ENCODE data around the gene CDH26.

CDH26 gene

DNA sequence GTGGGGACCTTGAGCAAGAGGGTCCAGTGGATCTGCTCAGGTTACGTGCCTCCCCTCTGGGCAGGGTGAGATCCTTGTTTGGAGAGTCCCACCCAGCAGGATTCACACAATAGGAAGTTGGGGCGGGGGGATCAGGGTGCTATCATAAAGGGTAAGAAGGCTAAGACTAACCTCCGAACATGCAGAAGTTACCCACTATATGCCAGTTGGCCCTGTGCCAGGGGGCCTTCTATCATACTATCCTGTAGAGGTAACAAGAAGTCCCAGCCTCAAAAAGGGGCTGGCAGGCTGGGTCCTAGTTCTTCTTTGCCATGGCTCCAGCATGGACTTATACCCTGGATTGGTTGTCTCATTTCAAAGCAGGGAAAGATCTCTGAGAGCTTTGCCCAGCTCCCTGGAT, 94.1 kb downstream of the CDH26 start:
- Histone ChIP-seq H3K79me2 (ENCODE audit: insufficient read depth, low read length) (peaks cover 31% of the 10 kb centered on the region), H3K9me3 (ENCODE audit: insufficient read depth, low read length, severe bottlenecking) (no peaks in the 10 kb centered on the region), H3K27me3 (ENCODE audit: insufficient read depth, low read length, poor library complexity) (no peaks in the 10 kb centered on the region), H3K4me2 (ENCODE audit: insufficient read depth, low read length) (no peak overlapping the region), H3K36me3 (ENCODE audit: insufficient read depth, low read length) (no peaks in the 10 kb centered on the region), H2AFZ (ENCODE audit: low read depth, low read length) (no peak overlapping the region), H3K4me3 (ENCODE audit: low read depth in 1 of 2, low read length in 2 of 2) (no peak overlapping the region), H3K9ac (ENCODE audit: low read depth, low read length) (no peak overlapping the region), H4K20me1 (ENCODE audit: insufficient read depth, low read length) (0 out of 2 replicates have a peak, but pooled peaks cover 3% of the 10 kb centered on the region), H3K27ac (ENCODE audit: low read length) (no peak overlapping the region), H3K4me1 (ENCODE audit: insufficient read depth, low read length) (peaks cover 30% of the 10 kb centered on the region)
- TF ChIP-seq, protein P1, sequence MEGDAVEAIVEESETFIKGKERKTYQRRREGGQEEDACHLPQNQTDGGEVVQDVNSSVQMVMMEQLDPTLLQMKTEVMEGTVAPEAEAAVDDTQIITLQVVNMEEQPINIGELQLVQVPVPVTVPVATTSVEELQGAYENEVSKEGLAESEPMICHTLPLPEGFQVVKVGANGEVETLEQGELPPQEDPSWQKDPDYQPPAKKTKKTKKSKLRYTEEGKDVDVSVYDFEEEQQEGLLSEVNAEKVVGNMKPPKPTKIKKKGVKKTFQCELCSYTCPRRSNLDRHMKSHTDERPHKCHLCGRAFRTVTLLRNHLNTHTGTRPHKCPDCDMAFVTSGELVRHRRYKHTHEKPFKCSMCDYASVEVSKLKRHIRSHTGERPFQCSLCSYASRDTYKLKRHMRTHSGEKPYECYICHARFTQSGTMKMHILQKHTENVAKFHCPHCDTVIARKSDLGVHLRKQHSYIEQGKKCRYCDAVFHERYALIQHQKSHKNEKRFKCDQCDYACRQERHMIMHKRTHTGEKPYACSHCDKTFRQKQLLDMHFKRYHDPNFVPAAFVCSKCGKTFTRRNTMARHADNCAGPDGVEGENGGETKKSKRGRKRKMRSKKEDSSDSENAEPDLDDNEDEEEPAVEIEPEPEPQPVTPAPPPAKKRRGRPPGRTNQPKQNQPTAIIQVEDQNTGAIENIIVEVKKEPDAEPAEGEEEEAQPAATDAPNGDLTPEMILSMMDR (IDR thresholded peaks at IDR 0.05; ENCODE audit: borderline replicate concordance, extremely low read depth, low read length, poor library complexity, severe bottlenecking), result no peak
- TF ChIP-seq EZH2 (IDR thresholded peaks at IDR 0.05; ENCODE audit: borderline replicate concordance, low read depth, low read length, severe bottlenecking), result no peak
- ATAC-seq (ENCODE audit: insufficient read depth, low read depth), result no peak
- DNase-seq, result no peak

DNA sequence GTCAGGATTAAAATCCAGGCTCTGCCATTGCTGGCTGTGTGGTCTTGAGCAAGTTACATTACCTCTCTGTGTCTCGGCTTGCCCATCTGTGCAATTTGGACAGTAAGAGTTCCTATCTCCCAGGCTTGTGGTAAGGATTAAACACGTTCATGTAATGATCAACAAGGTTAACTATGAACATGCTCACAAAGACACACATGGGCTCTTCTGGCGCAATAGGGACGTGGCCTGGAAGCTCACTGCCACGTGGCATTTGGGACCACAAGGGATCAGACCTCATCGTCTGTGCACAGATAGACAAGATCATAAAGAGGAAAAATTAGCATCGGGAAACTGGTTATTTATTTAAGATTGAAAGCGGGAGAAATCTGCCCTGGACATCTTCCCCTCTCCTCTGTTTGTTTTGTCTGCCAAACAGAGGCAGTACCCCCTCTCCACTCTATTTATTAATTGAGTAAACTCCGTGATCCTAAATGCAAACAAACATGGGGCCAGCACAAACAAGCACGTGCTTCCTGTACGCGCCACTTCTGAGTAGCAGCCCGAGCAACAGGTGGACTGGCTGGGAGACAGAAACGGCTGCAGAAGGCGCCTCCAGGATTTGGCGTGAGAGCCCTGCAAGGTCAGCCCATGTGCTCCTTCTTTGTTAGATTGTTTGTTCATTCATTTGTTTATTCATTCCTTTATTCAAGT, 95.0 kb downstream of the CDH26 start:
- Histone ChIP-seq H3K36me3 (ENCODE audit: insufficient read depth, low read length) (peaks cover 3% of the 10 kb centered on the region; the same call in 1 of the 2 replicates), H3K4me2 (ENCODE audit: insufficient read depth, low read length) (no peak overlapping the region), H3K27ac (ENCODE audit: low read length) (peak overlapping the region; percentile 4; the same call in 1 of the 2 replicates), H3K4me3 (ENCODE audit: low read depth in 1 of 2, low read length in 2 of 2) (no peak overlapping the region), H3K79me2 (ENCODE audit: insufficient read depth, low read length) (peaks cover 37% of the 10 kb centered on the region), H2AFZ (ENCODE audit: low read depth, low read length) (no peak overlapping the region), H3K9me3 (ENCODE audit: insufficient read depth, low read length, severe bottlenecking) (no peaks in the 10 kb centered on the region), H3K27me3 (ENCODE audit: insufficient read depth, low read length, poor library complexity) (no peaks in the 10 kb centered on the region), H3K9ac (ENCODE audit: low read depth, low read length) (no peak overlapping the region), H4K20me1 (ENCODE audit: insufficient read depth, low read length) (0 out of 2 replicates have a peak, but pooled peaks cover 3% of the 10 kb centered on the region), H3K4me1 (ENCODE audit: insufficient read depth, low read length) (peaks cover 39% of the 10 kb centered on the region)
- ATAC-seq (ENCODE audit: insufficient read depth, low read depth), result no peak
- DNase-seq, result no peak
- TF ChIP-seq, protein P1 (IDR thresholded peaks at IDR 0.05; ENCODE audit: borderline replicate concordance, extremely low read depth, low read length, poor library complexity, severe bottlenecking), result no peak
- no peak for TF ChIP-seq EZH2 (IDR thresholded peaks at IDR 0.05; ENCODE audit: borderline replicate concordance, low read depth, low read length, severe bottlenecking)

GRCh38 chr20:60053818-60054190, 95.6 kb downstream of the CDH26 start:
- no peaks in the 10 kb centered on the region for H3K27me3 ChIP-seq (ENCODE audit: insufficient read depth, low read length, poor library complexity)
- no peaks in the 10 kb centered on the region for H3K9me3 ChIP-seq (ENCODE audit: insufficient read depth, low read length, severe bottlenecking)
- peaks cover 5% of the 10 kb centered on the region; the same call in 1 of the 2 replicates for H3K36me3 ChIP-seq (ENCODE audit: insufficient read depth, low read length)
- H2AFZ ChIP-seq (ENCODE audit: low read depth, low read length), result no peak overlapping the region
- no peak overlapping the region for H3K9ac ChIP-seq (ENCODE audit: low read depth, low read length)
- no peak for ATAC-seq (ENCODE audit: insufficient read depth, low read depth)
- peak overlapping the region; percentile 4; the same call in 1 of the 2 replicates for H3K27ac ChIP-seq (ENCODE audit: low read length)
- peaks cover 44% of the 10 kb centered on the region for H3K4me1 ChIP-seq (ENCODE audit: insufficient read depth, low read length)
- DNase-seq, result no peak
- no peak overlapping the region for H3K4me2 ChIP-seq (ENCODE audit: insufficient read depth, low read length)
- TF ChIP-seq, protein P1 (IDR thresholded peaks at IDR 0.05; ENCODE audit: borderline replicate concordance, extremely low read depth, low read length, poor library complexity, severe bottlenecking), result no peak
- TF ChIP-seq EZH2 (IDR thresholded peaks at IDR 0.05; ENCODE audit: borderline replicate concordance, low read depth, low read length, severe bottlenecking), result no peak
- peaks cover 40% of the 10 kb centered on the region for H3K79me2 ChIP-seq (ENCODE audit: insufficient read depth, low read length)
- H3K4me3 ChIP-seq (ENCODE audit: low read depth in 1 of 2, low read length in 2 of 2), result no peak overlapping the region
- 0 out of 2 replicates have a peak, but pooled peaks cover 3% of the 10 kb centered on the region for H4K20me1 ChIP-seq (ENCODE audit: insufficient read depth, low read length)

Measured in DND-41 (cell line).